ENCODE results near the gene PAPLN.

Gene PAPLN

DNA sequence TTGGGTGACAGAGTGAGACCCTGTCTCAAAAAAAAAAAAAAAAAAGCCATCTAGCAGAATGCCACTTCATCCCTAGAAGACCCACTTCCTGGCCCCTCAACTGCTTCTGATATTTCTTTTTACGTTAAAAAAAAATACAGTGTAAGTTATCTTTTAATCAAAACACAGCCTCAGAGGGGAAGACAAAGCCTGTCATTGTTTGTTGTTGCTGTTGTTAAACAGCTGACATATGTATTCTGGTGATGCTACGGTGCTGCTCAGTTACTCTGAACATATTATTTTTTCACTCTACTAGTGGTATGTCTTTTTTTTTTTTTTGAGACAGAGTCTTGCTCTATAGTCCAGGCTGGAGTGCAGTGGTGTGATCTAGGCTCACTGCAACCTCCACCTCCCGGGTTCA, 75.4 kb downstream of the PAPLN start:
- DNase-seq (ENCODE audit: insufficient read length) (no peak), FAIRE-seq (no peak)
- no peak for TF ChIP-seq POLR2AphosphoS5 (IDR thresholded peaks at IDR 0.05; ENCODE audit: low read depth, low read length)
- no peak for TF ChIP-seq TAF1 (IDR thresholded peaks at IDR 0.05; ENCODE audit: borderline replicate concordance, low read depth, low read length)
- no peak for TF ChIP-seq POLR2A (IDR thresholded peaks at IDR 0.05; ENCODE audit: low read depth, low read length)

- DNase-seq (ENCODE audit: insufficient read length) (no peak), FAIRE-seq (no peak)
- TF ChIP-seq POLR2AphosphoS5 (IDR thresholded peaks at IDR 0.05; ENCODE audit: low read depth, low read length) (no peak), TAF1 (IDR thresholded peaks at IDR 0.05; ENCODE audit: borderline replicate concordance, low read depth, low read length) (no peak), POLR2A (IDR thresholded peaks at IDR 0.05; ENCODE audit: low read depth, low read length) (no peak)
Observed at GRCh38 chr14:73313151-73313550, 75.8 kb downstream of the PAPLN start.

GRCh38 chr14:73323896-73324399, 86.6 kb downstream of the PAPLN start:
- no peak for TF ChIP-seq POLR2A (IDR thresholded peaks at IDR 0.05; ENCODE audit: low read depth, low read length)
- TF ChIP-seq TAF1 (IDR thresholded peaks at IDR 0.05; ENCODE audit: borderline replicate concordance, low read depth, low read length) = no peak
- TF ChIP-seq POLR2AphosphoS5 (IDR thresholded peaks at IDR 0.05; ENCODE audit: low read depth, low read length) = no peak
- no peak for FAIRE-seq
- DNase-seq (ENCODE audit: insufficient read length) = no peak

Measured in GM12892 (cell line).